Effector memory CD8-positive, alpha-beta T cell (primary cell): ENCODE measurements around the gene WDR76.
"Not testable (repeated sequence)": the region's sequence is repeated elsewhere in the genome, so short reads cannot be mapped to it uniquely, and the experiment has no call there.

Experiments used
- ATAC-seq: fragments of 150-1000 bp; cut with Tn5 transposase; replicated peaks from 2 replicates; pipeline ENCODE4 v1.10.0; 2021; ENCODE audit warnings: mild to moderate bottlenecking, moderate library complexity
- DNase-seq, 3 experiments: peaks; one replicate each; pipeline ENCODE4 v3.0.0; 2021
- H3K27ac Mint-ChIP-seq, 2 donors: one replicate each; pipeline ENCODE4 v1.8.0; 2022; ENCODE audit warnings: mild to moderate bottlenecking in 2 of 2, mixed read lengths in 2 of 2, moderate library complexity in 2 of 2
- H3K27me3 Mint-ChIP-seq, 2 donors: one replicate each; pipeline ENCODE4 v1.8.0; 2022; ENCODE audit warnings: mixed read lengths in 2 of 2
- H3K36me3 Mint-ChIP-seq: one replicate; pipeline ENCODE4 v1.8.0; 2022; ENCODE audit warnings: mild to moderate bottlenecking, moderate library complexity, mixed read lengths; ENCODE audit not compliant: insufficient read depth
- H3K4me1 Mint-ChIP-seq, 2 donors: one replicate each; pipeline ENCODE4 v1.8.0; 2022; ENCODE audit warnings: low read depth in 2 of 2, mixed read lengths in 2 of 2
- H3K4me3 Mint-ChIP-seq, 2 donors: one replicate each; pipeline ENCODE4 v1.8.0; 2022; ENCODE audit warnings: mild to moderate bottlenecking in 2 of 2, mixed read lengths in 2 of 2, moderate library complexity in 2 of 2
- H3K9me3 Mint-ChIP-seq, 2 donors: one replicate each; pipeline ENCODE4 v1.8.0; 2022; ENCODE audit warnings: mixed read lengths in 2 of 2

WDR76 gene

GRCh38 chr15:43799209-43799944, 27.4 kb upstream of the WDR76 start:
- Mint-ChIP-seq H3K4me1 (peaks cover 41 to 51% of the 10 kb centered on the region in 2 donors), H3K27ac (peak overlapping the region; percentile 93 to 96), H3K4me3 (peak overlapping the region; percentile 10 to 98), H3K27me3 (no peaks in the 10 kb centered on the region), H3K36me3 (peaks cover 68% of the 10 kb centered on the region), H3K9me3 (no peaks in the 10 kb centered on the region)
- ATAC-seq, result no peak
- no peak for DNase-seq

GRCh38 chr15:43799945-43800285, 26.9 kb upstream of the WDR76 start, which contains the start of gene SERINC4:
Gene SERINC4, minus strand, starts transcription at chr15:43800220. Its CDS starts 234 bp downstream, at chr15:43799986.
- no peak for DNase-seq
- Mint-ChIP-seq H3K4me1 (peaks cover 37 to 46% of the 10 kb centered on the region in 2 donors), H3K4me3 (peak within 1 kb of the TSS; percentile 98 to 99), H3K27ac (peak within 1 kb of the TSS; percentile 93 to 96), H3K27me3 (no peaks in the 10 kb centered on the region), H3K9me3 (no peaks in the 10 kb centered on the region), H3K36me3 (peaks cover 70% of the 10 kb centered on the region)
- ATAC-seq, result no peak

GRCh38 chr15:43800286-43801141, 26.3 kb upstream of the WDR76 start, which contains the start of gene HYPK:
Gene HYPK, plus strand, starts transcription at chr15:43800599. Its CDS starts 24 bp downstream, at chr15:43800623.
- H3K4me3 Mint-ChIP-seq, result peak within 1 kb of the TSS; percentile 98 to 99
- peaks cover 32 to 40% of the 10 kb centered on the region in 2 donors for H3K4me1 Mint-ChIP-seq
- no peaks in the 10 kb centered on the region for H3K9me3 Mint-ChIP-seq
- ATAC-seq, result peak; percentile 99
- peaks cover 71% of the 10 kb centered on the region for H3K36me3 Mint-ChIP-seq
- H3K27me3 Mint-ChIP-seq, result no peaks in the 10 kb centered on the region
- H3K27ac Mint-ChIP-seq, result peak within 1 kb of the TSS; percentile 93 to 96
- DNase-seq, result peak; percentile 89 to 91 (median 91)

- DNase-seq, H3K4me3 Mint-ChIP-seq, H3K27me3 Mint-ChIP-seq, ATAC-seq, H3K27ac Mint-ChIP-seq, H3K9me3 Mint-ChIP-seq: not testable (repeated sequence)
- H3K36me3 Mint-ChIP-seq, result peaks cover 70% of the 10 kb centered on the region
- H3K4me1 Mint-ChIP-seq, result peaks cover 24 to 25% of the 10 kb centered on the region in 2 donors
Observed at GRCh38 chr15:43802676-43803075, 24.1 kb upstream of the WDR76 start.

GRCh38 chr15:43808435-43808950, 18.3 kb upstream of the WDR76 start:
- peaks cover 87% of the 10 kb centered on the region for H3K36me3 Mint-ChIP-seq
- no peaks in the 10 kb centered on the region for H3K9me3 Mint-ChIP-seq
- no peaks in the 10 kb centered on the region for H3K4me1 Mint-ChIP-seq
- ATAC-seq (no peak), DNase-seq (no peak)
- H3K27ac Mint-ChIP-seq, result no peak overlapping the region
- no peaks in the 10 kb centered on the region for H3K27me3 Mint-ChIP-seq
- H3K4me3 Mint-ChIP-seq, result no peak overlapping the region

GRCh38 chr15:43808960-43809678, 17.7 kb upstream of the WDR76 start:
- H3K27ac Mint-ChIP-seq, result no peak overlapping the region
- peak; percentile 51 for ATAC-seq

GRCh38 chr15:43815064-43815463, 11.7 kb upstream of the WDR76 start:
- not testable (repeated sequence) for H3K27ac Mint-ChIP-seq

More at GRCh38 chr15:43808960-43809678, 17.7 kb upstream of the WDR76 start:
- Mint-ChIP-seq H3K9me3 (no peaks in the 10 kb centered on the region), H3K4me3 (no peak overlapping the region), H3K36me3 (peaks cover 87% of the 10 kb centered on the region), H3K27me3 (no peaks in the 10 kb centered on the region), H3K4me1 (no peaks in the 10 kb centered on the region)
- DNase-seq, result no peak

GRCh38 chr15:43821505-43821904, 5.3 kb upstream of the WDR76 start:
- H3K4me1 Mint-ChIP-seq, result peaks cover 10 to 28% of the 10 kb centered on the region in 2 donors
- peak overlapping the region; percentile 17 to 19 for H3K4me3 Mint-ChIP-seq
- no peak for ATAC-seq
- no peaks in the 10 kb centered on the region for H3K27me3 Mint-ChIP-seq
- peak overlapping the region in 1 of 2 donors; percentile 36 for H3K27ac Mint-ChIP-seq
- no peaks in the 10 kb centered on the region for H3K9me3 Mint-ChIP-seq
- H3K36me3 Mint-ChIP-seq, result peaks cover 30% of the 10 kb centered on the region
- no peak for DNase-seq

More at GRCh38 chr15:43815064-43815463, 11.7 kb upstream of the WDR76 start:
- H3K36me3 Mint-ChIP-seq, result peaks cover 75% of the 10 kb centered on the region
- ATAC-seq, H3K4me1 Mint-ChIP-seq, H3K27me3 Mint-ChIP-seq, H3K9me3 Mint-ChIP-seq, H3K4me3 Mint-ChIP-seq, DNase-seq: not testable (repeated sequence)

GRCh38 chr15:43824302-43825246, 2.2 kb upstream of the WDR76 start, which contains the start of gene MFAP1:
Gene MFAP1, minus strand, starts transcription at chr15:43824690. Its CDS starts 121 bp downstream, at chr15:43824569.
- Mint-ChIP-seq H3K27me3 (no peaks in the 10 kb centered on the region), H3K9me3 (no peaks in the 10 kb centered on the region), H3K4me3 (peak within 1 kb of the TSS; percentile 98 to 99), H3K4me1 (peaks cover 29 to 45% of the 10 kb centered on the region in 2 donors), H3K36me3 (peaks cover 21% of the 10 kb centered on the region), H3K27ac (peak within 1 kb of the TSS; percentile 96 to 99)
- peak; percentile 88 for ATAC-seq
- DNase-seq, result peak; percentile 83 to 88 (median 85)

- not testable (repeated sequence) for DNase-seq, ATAC-seq, H3K9me3 Mint-ChIP-seq, H3K27me3 Mint-ChIP-seq
- H3K36me3 Mint-ChIP-seq, result peaks cover 21% of the 10 kb centered on the region
- H3K4me3 Mint-ChIP-seq, result peak overlapping the region; percentile 98 to 99
- H3K4me1 Mint-ChIP-seq, result peaks cover 31 to 51% of the 10 kb centered on the region in 2 donors
- H3K27ac Mint-ChIP-seq, result peak overlapping the region in 1 of 2 donors; percentile 75
Observed at GRCh38 chr15:43825305-43825704, 1.5 kb upstream of the WDR76 start.

- no peaks in the 10 kb centered on the region for H3K27me3 Mint-ChIP-seq
- H3K27ac Mint-ChIP-seq, result peak overlapping the region; percentile 93 to 96
- ATAC-seq (no peak), DNase-seq (no peak)
- H3K36me3 Mint-ChIP-seq, result peaks cover 19% of the 10 kb centered on the region
- peaks cover 31 to 51% of the 10 kb centered on the region in 2 donors for H3K4me1 Mint-ChIP-seq
- no peaks in the 10 kb centered on the region for H3K9me3 Mint-ChIP-seq
- H3K4me3 Mint-ChIP-seq, result peak overlapping the region; percentile 98 to 99
Observed at GRCh38 chr15:43826029-43826507, 734 bp upstream of the WDR76 start.
